Transverse colon (tissue), 4 donors: Measurements from ENCODE around the gene CLEC5A. TPM values are rescaled to one million over a fixed set of nuclear protein-coding genes. Genes with fewer than 3 reads are reported as not detected.

ENCODE experiments used
- DNase-seq: peaks from one replicate; pipeline ENCODE4 v3.0.0-alpha.2; 2019
- H3K27ac ChIP-seq, 4 donors: fragments of 200-600 bp; sonication (generic); 2 replicates each; pipeline ENCODE4 v1.5.1; 2016 to 2018; ENCODE audit warnings: inconsistent platforms in 4 of 4
- H3K27me3 ChIP-seq: fragments of 200-600 bp; sonication (generic); 2 replicates; pipeline ENCODE4 v1.5.1; 2017; ENCODE audit warnings: inconsistent platforms
- H3K36me3 ChIP-seq, 4 donors: fragments of 200-600 bp; sonication (generic); 2 replicates each; pipeline ENCODE4 v1.5.1; 2017 to 2019; ENCODE audit warnings: inconsistent platforms in 4 of 4
- H3K4me1 ChIP-seq, 4 donors: fragments of 200-600 bp; sonication (generic); 2 replicates each; pipeline ENCODE4 v1.5.1; 2017 to 2020; ENCODE audit warnings: inconsistent platforms in 4 of 4
- H3K4me3 ChIP-seq, 4 donors: fragments of 200-600 bp; sonication (generic); 1 replicate in 1 of 4; 2 replicates in 3 of 4; pipeline versions ENCODE4 v1.5.1 to v1.6.1; 2017 to 2019; ENCODE audit warnings: inconsistent platforms in 4 of 4
- H3K9me3 ChIP-seq, 2 donors: fragments of 200-600 bp; sonication (generic); 2 replicates each; pipeline ENCODE4 v1.5.1; 2017 to 2019; ENCODE audit warnings: inconsistent platforms in 2 of 2
- CTCF ChIP-seq, 5 experiments: fragments of 200-600 bp in 3 of 5; fragments of 450-650 bp in 2 of 5; sonication (generic) in 3 of 5; IDR thresholded peaks; 1 replicate in 2 of 5; 2 replicates in 3 of 5; pipeline ENCODE4 v1.5.1; 2016 to 2017; ENCODE audit warnings: antibody characterized with exemption in 5 of 5, inconsistent platforms in 3 of 5, mild to moderate bottlenecking in 2 of 5, moderate library complexity in 1 of 5
- EP300 ChIP-seq: sonication (generic); formaldehyde crosslinking; IDR thresholded peaks from one replicate; pipeline ENCODE4 v1.6.1; 2017; ENCODE audit warnings: antibody characterized with exemption, low read depth
- POLR2A ChIP-seq: fragments of 450-650 bp; IDR thresholded peaks from one replicate; pipeline ENCODE4 v1.6.1; 2016; ENCODE audit warnings: antibody characterized with exemption, mild to moderate bottlenecking, moderate library complexity
- POLR2AphosphoS5 ChIP-seq, 3 donors: sonication (generic); formaldehyde crosslinking; IDR thresholded peaks; one replicate each; pipeline ENCODE4 v1.6.1; 2016; ENCODE audit warnings: antibody characterized with exemption in 3 of 3
- WGBS, 2 donors: methylation state at CpG; one replicate each; pipeline ENCODE4 v1.1.5; 2018; ENCODE audit warnings: low coverage in 1 of 2; 5-methylcytosine and 5-hydroxymethylcytosine counted together
- in situ Hi-C, 4 donors: fragments of 200-750 bp; cut with MboI; loops; one replicate each; pipeline versions ENCODE4 v1.15.0 to v1.15.1; 2017; ENCODE audit warnings: low sequenced_read_pairs in 3 of 4, low pct_ligation_motif_present in 1 of 4, low pct_unique_long_range_greater_than_20kb in 1 of 4
- intact Hi-C: fragments of 100-400 bp; cut with DNase I; formaldehyde crosslinking; loops from one replicate; pipeline ENCODE4 v1.15.1; 2023; ENCODE audit warnings: low total_unique reads
- total RNA-seq, 4 donors: library from RNA; depleted of rRNA; stranded (reverse); fragments of >200 nt; gene quantifications; one replicate each; pipeline ENCODE4 v1.1.0, GENCODE V29; 2016

The CLEC5A gene
- total RNA-seq, 4 donors from 2014 or later = 0.48 TPM; not detected in 3

- no peak overlapping the region for H3K27ac ChIP-seq
- TF ChIP-seq EP300 (no peak), POLR2A (no peak), CTCF (IDR thresholded peaks at IDR 0.05) (no peak), POLR2AphosphoS5 (IDR thresholded peaks at IDR 0.05) (no peak)
- WGBS, 2 donors = 0 to 64% methylated on average over 1 to 5 of the region's 5 CpGs
- in situ Hi-C loops = no loop called here
- no peaks in the 10 kb centered on the region for H3K27me3 ChIP-seq
- H3K9me3 ChIP-seq = no peaks in the 10 kb centered on the region
- DNase-seq = no peak
- H3K4me3 ChIP-seq = no peak overlapping the region
- intact Hi-C loops = no loop called here
- no peaks in the 10 kb centered on the region for H3K36me3 ChIP-seq
- no peaks in the 10 kb centered on the region for H3K4me1 ChIP-seq
Measured at GRCh38 chr7:141880960-141881359, 65.8 kb downstream of the CLEC5A start.

GRCh38 chr7:141877365-141877764 is 69.4 kb downstream of the CLEC5A start:
- intact Hi-C loops (no loop called here), in situ Hi-C loops (no loop called here)
- DNase-seq = no peak
- Histone ChIP-seq H3K4me1 (no peaks in the 10 kb centered on the region), H3K4me3 (no peak overlapping the region), H3K9me3 (no peaks in the 10 kb centered on the region), H3K27ac (no peak overlapping the region), H3K36me3 (no peaks in the 10 kb centered on the region), H3K27me3 (no peaks in the 10 kb centered on the region)
- no peak for TF ChIP-seq POLR2A
- no peak for TF ChIP-seq EP300
- TF ChIP-seq CTCF (IDR thresholded peaks at IDR 0.05) = no peak
- no peak for TF ChIP-seq POLR2AphosphoS5 (IDR thresholded peaks at IDR 0.05)
- WGBS, 2 donors = 80% methylated on average over 3 of the region's 3 CpGs; no CpG with 5 or more reads in 1 of the 2 donors

Other genes starting within 250 kb of the CLEC5A start
- gene DENND11, start 244.8 kb downstream of the CLEC5A start, total RNA-seq = 10 to 100 TPM; 13.1 to 43.8 (median 30.7) TPM
- gene WEE2, start 238.6 kb downstream of the CLEC5A start, total RNA-seq = not detected
- gene SSBP1, start 208.6 kb downstream of the CLEC5A start, total RNA-seq = 10 to 100 TPM; 12.9 to 83.8 (median 50.7) TPM
- gene TAS2R3, start 182.9 kb downstream of the CLEC5A start, total RNA-seq = 1 to 10 TPM in 3 of 4 donors, not detected in 1; 2.3 to 7.5 (median 2.6) TPM
- gene TAS2R4, start 170.3 kb downstream of the CLEC5A start, total RNA-seq = 1 to 10 TPM; 1.2 to 3.5 (median 2.5) TPM
- gene TAS2R5, start 156.8 kb downstream of the CLEC5A start, total RNA-seq = 1 to 10 TPM in 3 of 4 donors, not detected in 1; 1.2 to 7.5 (median 1.4) TPM
- gene PRSS37, start 105.5 kb downstream of the CLEC5A start, total RNA-seq = not detected
- gene OR9A4, start 30.6 kb downstream of the CLEC5A start, total RNA-seq = not detected
- gene TAS2R38, start 26.8 kb upstream of the CLEC5A start, total RNA-seq = not detected
- 1 to 10 TPM in 3 of 4 donors, under 1 TPM in 1; 0.20 to 6.4 (median 2.0) TPM for gene MGAM, start 48.9 kb upstream of the CLEC5A start, total RNA-seq
- gene MGAM2, start 164.7 kb upstream of the CLEC5A start, total RNA-seq = 10 to 100 TPM in 3 of 4 donors, 1 to 10 TPM in 1; 8.4 to 84.5 (median 46.8) TPM